ENCODE measurements around the gene KY.

- no peak for TF ChIP-seq CTCF (IDR thresholded peaks at IDR 0.05)
- no peak for TF ChIP-seq POLR2A (IDR thresholded peaks at IDR 0.05)
Measured at GRCh38 chr3:134685929-134686802, 35.3 kb upstream of the KY start.
